Transverse colon (tissue), 4 donors: ENCODE data around the gene AKR7A2. TPM values are rescaled to one million over a fixed set of nuclear protein-coding genes. Genes with fewer than 3 reads are reported as not detected.

Experiments
- DNase-seq: peaks from one replicate; pipeline ENCODE4 v3.0.0-alpha.2; 2019
- H3K27ac ChIP-seq, 4 donors: fragments of 200-600 bp; sonication (generic); 2 replicates each; pipeline ENCODE4 v1.5.1; 2016 to 2018; ENCODE audit warnings: inconsistent platforms in 4 of 4
- H3K27me3 ChIP-seq: fragments of 200-600 bp; sonication (generic); 2 replicates; pipeline ENCODE4 v1.5.1; 2017; ENCODE audit warnings: inconsistent platforms
- H3K36me3 ChIP-seq, 4 donors: fragments of 200-600 bp; sonication (generic); 2 replicates each; pipeline ENCODE4 v1.5.1; 2017 to 2019; ENCODE audit warnings: inconsistent platforms in 4 of 4
- H3K4me1 ChIP-seq, 4 donors: fragments of 200-600 bp; sonication (generic); 2 replicates each; pipeline ENCODE4 v1.5.1; 2017 to 2020; ENCODE audit warnings: inconsistent platforms in 4 of 4
- H3K4me3 ChIP-seq, 4 donors: fragments of 200-600 bp; sonication (generic); 1 replicate in 1 of 4; 2 replicates in 3 of 4; pipeline versions ENCODE4 v1.5.1 to v1.6.1; 2017 to 2019; ENCODE audit warnings: inconsistent platforms in 4 of 4
- H3K9me3 ChIP-seq, 2 donors: fragments of 200-600 bp; sonication (generic); 2 replicates each; pipeline ENCODE4 v1.5.1; 2017 to 2019; ENCODE audit warnings: inconsistent platforms in 2 of 2
- CTCF ChIP-seq, 5 experiments: fragments of 200-600 bp in 3 of 5; fragments of 450-650 bp in 2 of 5; sonication (generic) in 3 of 5; IDR thresholded peaks; 1 replicate in 2 of 5; 2 replicates in 3 of 5; pipeline ENCODE4 v1.5.1; 2016 to 2017; ENCODE audit warnings: antibody characterized with exemption in 5 of 5, inconsistent platforms in 3 of 5, mild to moderate bottlenecking in 2 of 5, moderate library complexity in 1 of 5
- EP300 ChIP-seq: sonication (generic); formaldehyde crosslinking; IDR thresholded peaks from one replicate; pipeline ENCODE4 v1.6.1; 2017; ENCODE audit warnings: antibody characterized with exemption, low read depth
- POLR2A ChIP-seq: fragments of 450-650 bp; IDR thresholded peaks from one replicate; pipeline ENCODE4 v1.6.1; 2016; ENCODE audit warnings: antibody characterized with exemption, mild to moderate bottlenecking, moderate library complexity
- POLR2AphosphoS5 ChIP-seq, 3 donors: sonication (generic); formaldehyde crosslinking; IDR thresholded peaks; one replicate each; pipeline ENCODE4 v1.6.1; 2016; ENCODE audit warnings: antibody characterized with exemption in 3 of 3
- WGBS, 2 donors: methylation state at CpG; one replicate each; pipeline ENCODE4 v1.1.5; 2018; ENCODE audit warnings: low coverage in 1 of 2; 5-methylcytosine and 5-hydroxymethylcytosine counted together
- in situ Hi-C, 4 donors: fragments of 200-750 bp; cut with MboI; loops; one replicate each; pipeline versions ENCODE4 v1.15.0 to v1.15.1; 2017; ENCODE audit warnings: low sequenced_read_pairs in 3 of 4, low pct_ligation_motif_present in 1 of 4, low pct_unique_long_range_greater_than_20kb in 1 of 4
- intact Hi-C: fragments of 100-400 bp; cut with DNase I; formaldehyde crosslinking; loops from one replicate; pipeline ENCODE4 v1.15.1; 2023; ENCODE audit warnings: low total_unique reads
- total RNA-seq, 4 donors: library from RNA; depleted of rRNA; stranded (reverse); fragments of >200 nt; gene quantifications; one replicate each; pipeline ENCODE4 v1.1.0, GENCODE V29; 2016

The AKR7A2 gene
- total RNA-seq, 4 donors from 2014 or later = 64.7 to 169 (median 112) TPM

GRCh38 chr1:19325368-19325957 lies 13.5 kb upstream of the AKR7A2 start:
- in situ Hi-C loops = no loop called here
- peaks cover 0 to 8% (median 2%) of the 10 kb centered on the region in 4 donors for H3K36me3 ChIP-seq
- WGBS, 2 donors = 74 to 80% methylated on average over 7 to 14 of the region's 19 CpGs
- no peaks in the 10 kb centered on the region for H3K9me3 ChIP-seq
- no peak overlapping the region for H3K27ac ChIP-seq
- no peak for DNase-seq
- TF ChIP-seq CTCF (IDR thresholded peaks at IDR 0.05) (no peak), POLR2A (no peak), POLR2AphosphoS5 (IDR thresholded peaks at IDR 0.05) (no peak), EP300 (no peak)
- H3K4me1 ChIP-seq = no peaks in the 10 kb centered on the region
- no peaks in the 10 kb centered on the region for H3K27me3 ChIP-seq
- no peak overlapping the region for H3K4me3 ChIP-seq
- intact Hi-C loops = no loop called here

GRCh38 chr1:19324665-19324990 lies 12.7 kb upstream of the AKR7A2 start:
- DNase-seq = no peak
- in situ Hi-C loops (no loop called here), intact Hi-C loops (loop anchor here (5.0 kb wide), 1 partner anchor 1923 kb away; no protein-coding TSS in a partner anchor)
- Histone ChIP-seq H3K27ac (no peak overlapping the region), H3K4me1 (no peaks in the 10 kb centered on the region), H3K4me3 (no peak overlapping the region), H3K27me3 (no peaks in the 10 kb centered on the region), H3K36me3 (peaks cover 0 to 8% (median 2%) of the 10 kb centered on the region in 4 donors), H3K9me3 (no peaks in the 10 kb centered on the region)
- TF ChIP-seq POLR2AphosphoS5 (IDR thresholded peaks at IDR 0.05) (no peak), EP300 (no peak), CTCF (IDR thresholded peaks at IDR 0.05) (no peak), POLR2A (no peak)
- WGBS, 2 donors = 97% methylated on average over 9 of the region's 9 CpGs; no CpG with 5 or more reads in 1 of the 2 donors

DNA sequence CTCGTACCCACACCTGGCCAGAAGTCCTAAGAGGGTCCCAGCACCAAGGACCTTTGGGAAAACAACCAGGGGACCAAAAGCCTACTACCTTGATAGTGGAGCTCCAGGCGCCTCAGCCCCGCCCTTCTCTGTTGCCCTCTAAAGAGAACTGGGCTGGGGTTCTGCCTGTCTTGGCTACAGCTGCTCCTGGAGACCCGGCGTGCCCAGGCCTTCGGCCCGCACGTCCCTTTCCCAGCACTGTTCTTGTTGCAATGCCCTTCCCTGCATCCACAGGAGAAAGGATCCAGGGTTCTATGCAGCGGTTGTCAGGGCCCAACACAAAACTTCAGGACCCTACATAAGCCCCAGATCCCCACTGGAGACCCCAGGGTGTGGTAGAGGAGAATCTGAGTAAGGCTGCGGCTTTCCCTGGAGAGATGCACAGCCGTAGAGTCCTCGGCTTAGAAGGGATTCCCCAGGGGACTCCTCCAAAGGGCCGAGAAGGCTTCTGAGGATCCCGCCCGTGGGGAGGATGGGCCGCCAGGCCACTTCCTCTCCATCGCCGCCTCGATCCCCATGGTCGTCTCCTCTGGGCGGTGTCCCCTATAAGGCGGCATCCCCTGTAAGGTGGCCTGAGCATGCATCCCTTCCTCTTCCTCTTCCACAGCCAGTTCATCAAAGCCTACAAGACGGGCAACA lies 12.2 kb upstream of the AKR7A2 start:
- no peak overlapping the region for H3K27ac ChIP-seq
- H3K36me3 ChIP-seq = peaks cover 0 to 8% (median 4%) of the 10 kb centered on the region in 4 donors
- DNase-seq = no peak
- intact Hi-C loops = loop anchor here (5.0 kb wide), 1 partner anchor 1923 kb away; no protein-coding TSS in a partner anchor
- no peak for TF ChIP-seq EP300
- in situ Hi-C loops = no loop called here
- no peaks in the 10 kb centered on the region for H3K27me3 ChIP-seq
- no peaks in the 10 kb centered on the region for H3K4me1 ChIP-seq
- no peak overlapping the region for H3K4me3 ChIP-seq
- 83% methylated on average over 23 of the region's 23 CpGs; no CpG with 5 or more reads in 1 of the 2 donors for WGBS, 2 donors
- H3K9me3 ChIP-seq = no peaks in the 10 kb centered on the region

- Histone ChIP-seq H3K27ac (no peak overlapping the region), H3K4me1 (no peaks in the 10 kb centered on the region), H3K36me3 (peaks cover 0 to 8% (median 1%) of the 10 kb centered on the region in 4 donors), H3K27me3 (no peaks in the 10 kb centered on the region), H3K9me3 (no peaks in the 10 kb centered on the region), H3K4me3 (no peak overlapping the region)
- 67 to 81% methylated on average over 4 to 10 of the region's 10 CpGs for whole genome bisulfite sequencing, 2 donors
- in situ Hi-C loops = no loop called here
- intact Hi-C loops = loop anchor here (5.0 kb wide), 1 partner anchor 1925 kb away; no protein-coding TSS in a partner anchor
- no peak for DNase-seq
- TF ChIP-seq POLR2A (no peak), CTCF (IDR thresholded peaks at IDR 0.05) (no peak), EP300 (no peak), POLR2AphosphoS5 (IDR thresholded peaks at IDR 0.05) (no peak)
Measured at GRCh38 chr1:19322481-19322880, 10.5 kb upstream of the AKR7A2 start.
